ENCODE results near the gene JADE2. TPM values are rescaled to one million over a fixed set of nuclear protein-coding genes. Genes with fewer than 3 reads are reported as not detected.
"Not testable (repeated sequence)": the region's sequence is repeated elsewhere in the genome, so short reads cannot be mapped to it uniquely, and the experiment has no call there.

The JADE2 gene
- total and polyA plus RNA-seq, 2 experiments from 2014 or later: 14.9 to 35.4 TPM

GRCh38 chr5:134594336-134594735 lies 68.9 kb downstream of the JADE2 start:
- no peaks in the 10 kb centered on the region for H4K20me1 ChIP-seq (ENCODE audit: insufficient read depth, poor library complexity, severe bottlenecking)
- H3K27ac ChIP-seq: no peak overlapping the region
- no peaks in the 10 kb centered on the region for H3K27me3 ChIP-seq
- no peaks in the 10 kb centered on the region for H3K79me2 ChIP-seq
- H3K36me3 ChIP-seq (replicated peaks; ENCODE audit: insufficient read depth, low read depth): no peaks in the 10 kb centered on the region
- H3K9me3 ChIP-seq (ENCODE audit: low read depth): no peaks in the 10 kb centered on the region
- TF ChIP-seq EZH2 (IDR thresholded peaks at IDR 0.05; ENCODE audit: borderline replicate concordance): no peak
- TF ChIP-seq EZH2phosphoT487 (IDR thresholded peaks at IDR 0.05; ENCODE audit: low read depth, severe bottlenecking, unreplicated experiment): no peak
- no peak for TF ChIP-seq CTCF (IDR thresholded peaks at IDR 0.05; ENCODE audit: poor library complexity)
- H3K4me2 ChIP-seq: no peak overlapping the region
- H3K4me1 ChIP-seq (ENCODE audit: insufficient read depth): no peaks in the 10 kb centered on the region
- H2AFZ ChIP-seq: no peak overlapping the region
- WGBS (ENCODE audit: low lambda C conversion rate, missing lambda C conversion rate): 81% methylated on average over 7 of the region's 7 CpGs
- no peak for DNase-seq (ENCODE audit: low spot score)
- no peak overlapping the region for H3K4me3 ChIP-seq
- H3K9me2 ChIP-seq (replicated peaks; ENCODE audit: insufficient read depth): no peaks in the 10 kb centered on the region

- H3K9me3 ChIP-seq (ENCODE audit: low read depth): no peaks in the 10 kb centered on the region
- no peak for DNase-seq (ENCODE audit: low spot score)
- no peak for TF ChIP-seq CTCF (IDR thresholded peaks at IDR 0.05; ENCODE audit: poor library complexity)
- TF ChIP-seq EZH2phosphoT487 (IDR thresholded peaks at IDR 0.05; ENCODE audit: low read depth, severe bottlenecking, unreplicated experiment): no peak
- TF ChIP-seq EZH2 (IDR thresholded peaks at IDR 0.05; ENCODE audit: borderline replicate concordance): no peak
- no peaks in the 10 kb centered on the region for H3K4me1 ChIP-seq (ENCODE audit: insufficient read depth)
- no peaks in the 10 kb centered on the region for H3K36me3 ChIP-seq (replicated peaks; ENCODE audit: insufficient read depth, low read depth)
- no peaks in the 10 kb centered on the region for H3K79me2 ChIP-seq
- H3K27me3 ChIP-seq: no peaks in the 10 kb centered on the region
- WGBS (ENCODE audit: low lambda C conversion rate, missing lambda C conversion rate): 87% methylated on average over 3 of the region's 3 CpGs
- H3K4me2 ChIP-seq: no peak overlapping the region
- H3K27ac ChIP-seq: no peak overlapping the region
- no peaks in the 10 kb centered on the region for H3K9me2 ChIP-seq (replicated peaks; ENCODE audit: insufficient read depth)
- H4K20me1 ChIP-seq (ENCODE audit: insufficient read depth, poor library complexity, severe bottlenecking): no peaks in the 10 kb centered on the region
- no peak overlapping the region for H3K4me3 ChIP-seq
- H2AFZ ChIP-seq: no peak overlapping the region
These were observed 69.5 kb downstream of the JADE2 start for GRCh38 chr5:134594797-134595457.

GRCh38 chr5:134595458-134595838 lies 70.0 kb downstream of the JADE2 start:
- Histone ChIP-seq H3K36me3 (replicated peaks; ENCODE audit: insufficient read depth, low read depth) (no peaks in the 10 kb centered on the region), H3K4me2 (no peak overlapping the region), H3K27ac (no peak overlapping the region), H3K9me2 (replicated peaks; ENCODE audit: insufficient read depth) (no peaks in the 10 kb centered on the region), H3K4me1 (ENCODE audit: insufficient read depth) (no peaks in the 10 kb centered on the region), H2AFZ (no peak overlapping the region), H3K4me3 (no peak overlapping the region), H4K20me1 (ENCODE audit: insufficient read depth, poor library complexity, severe bottlenecking) (no peaks in the 10 kb centered on the region), H3K27me3 (no peaks in the 10 kb centered on the region), H3K9me3 (ENCODE audit: low read depth) (no peaks in the 10 kb centered on the region), H3K79me2 (no peaks in the 10 kb centered on the region)
- no peak for DNase-seq (ENCODE audit: low spot score)
- TF ChIP-seq EZH2 (IDR thresholded peaks at IDR 0.05; ENCODE audit: borderline replicate concordance): no peak
- no peak for TF ChIP-seq CTCF (IDR thresholded peaks at IDR 0.05; ENCODE audit: poor library complexity)
- no peak for TF ChIP-seq EZH2phosphoT487 (IDR thresholded peaks at IDR 0.05; ENCODE audit: low read depth, severe bottlenecking, unreplicated experiment)
- WGBS (ENCODE audit: low lambda C conversion rate, missing lambda C conversion rate): 89% methylated on average over 3 of the region's 3 CpGs

- not testable (repeated sequence) for H3K4me3 ChIP-seq; H3K4me2 ChIP-seq; H3K27ac ChIP-seq; H3K27me3 ChIP-seq; H3K36me3 ChIP-seq (replicated peaks; ENCODE audit: insufficient read depth, low read depth); H3K9me2 ChIP-seq (replicated peaks; ENCODE audit: insufficient read depth); H3K4me1 ChIP-seq (ENCODE audit: insufficient read depth); H3K9me3 ChIP-seq (ENCODE audit: low read depth); H3K79me2 ChIP-seq; H4K20me1 ChIP-seq (ENCODE audit: insufficient read depth, poor library complexity, severe bottlenecking); H2AFZ ChIP-seq; DNase-seq (ENCODE audit: low spot score)
- WGBS (ENCODE audit: low lambda C conversion rate, missing lambda C conversion rate): 93% methylated on average over 3 of the region's 3 CpGs
These were observed 74.3 kb downstream of the JADE2 start for GRCh38 chr5:134599820-134600219.
